ENCODE measurements around the gene RNF224. TPM values are rescaled to one million over a fixed set of nuclear protein-coding genes. Genes with fewer than 3 reads are reported as not detected.

RNF224 gene
- total and polyA plus RNA-seq, 2 of the 13 experiments (the other 11 are each of a cell fraction or from before 2014, with no cell fraction given) = 0.09 TPM; not detected in 1

GRCh38 chr9:137276473-137277328, 49.4 kb downstream of the RNF224 start (continued):
- TF ChIP-seq, protein P1, sequence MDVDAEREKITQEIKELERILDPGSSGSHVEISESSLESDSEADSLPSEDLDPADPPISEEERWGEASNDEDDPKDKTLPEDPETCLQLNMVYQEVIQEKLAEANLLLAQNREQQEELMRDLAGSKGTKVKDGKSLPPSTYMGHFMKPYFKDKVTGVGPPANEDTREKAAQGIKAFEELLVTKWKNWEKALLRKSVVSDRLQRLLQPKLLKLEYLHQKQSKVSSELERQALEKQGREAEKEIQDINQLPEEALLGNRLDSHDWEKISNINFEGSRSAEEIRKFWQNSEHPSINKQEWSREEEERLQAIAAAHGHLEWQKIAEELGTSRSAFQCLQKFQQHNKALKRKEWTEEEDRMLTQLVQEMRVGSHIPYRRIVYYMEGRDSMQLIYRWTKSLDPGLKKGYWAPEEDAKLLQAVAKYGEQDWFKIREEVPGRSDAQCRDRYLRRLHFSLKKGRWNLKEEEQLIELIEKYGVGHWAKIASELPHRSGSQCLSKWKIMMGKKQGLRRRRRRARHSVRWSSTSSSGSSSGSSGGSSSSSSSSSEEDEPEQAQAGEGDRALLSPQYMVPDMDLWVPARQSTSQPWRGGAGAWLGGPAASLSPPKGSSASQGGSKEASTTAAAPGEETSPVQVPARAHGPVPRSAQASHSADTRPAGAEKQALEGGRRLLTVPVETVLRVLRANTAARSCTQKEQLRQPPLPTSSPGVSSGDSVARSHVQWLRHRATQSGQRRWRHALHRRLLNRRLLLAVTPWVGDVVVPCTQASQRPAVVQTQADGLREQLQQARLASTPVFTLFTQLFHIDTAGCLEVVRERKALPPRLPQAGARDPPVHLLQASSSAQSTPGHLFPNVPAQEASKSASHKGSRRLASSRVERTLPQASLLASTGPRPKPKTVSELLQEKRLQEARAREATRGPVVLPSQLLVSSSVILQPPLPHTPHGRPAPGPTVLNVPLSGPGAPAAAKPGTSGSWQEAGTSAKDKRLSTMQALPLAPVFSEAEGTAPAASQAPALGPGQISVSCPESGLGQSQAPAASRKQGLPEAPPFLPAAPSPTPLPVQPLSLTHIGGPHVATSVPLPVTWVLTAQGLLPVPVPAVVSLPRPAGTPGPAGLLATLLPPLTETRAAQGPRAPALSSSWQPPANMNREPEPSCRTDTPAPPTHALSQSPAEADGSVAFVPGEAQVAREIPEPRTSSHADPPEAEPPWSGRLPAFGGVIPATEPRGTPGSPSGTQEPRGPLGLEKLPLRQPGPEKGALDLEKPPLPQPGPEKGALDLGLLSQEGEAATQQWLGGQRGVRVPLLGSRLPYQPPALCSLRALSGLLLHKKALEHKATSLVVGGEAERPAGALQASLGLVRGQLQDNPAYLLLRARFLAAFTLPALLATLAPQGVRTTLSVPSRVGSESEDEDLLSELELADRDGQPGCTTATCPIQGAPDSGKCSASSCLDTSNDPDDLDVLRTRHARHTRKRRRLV (CRISPR knock-in tag; IDR thresholded peaks at IDR 0.05) = peak; percentile 35; the same call in 1 of the 2 replicates
- TF ChIP-seq ZNF256 (CRISPR knock-in tag; conservative IDR thresholded peaks at IDR 0.05) (no peak), ZNF615 (CRISPR knock-in tag; IDR thresholded peaks at IDR 0.05; ENCODE audit: borderline replicate concordance) (peak; percentile 64; the same call in 1 of the 2 replicates), HOXA3 (CRISPR knock-in tag; IDR thresholded peaks at IDR 0.05) (0 out of 2 replicates have a peak, but pooled peaks have one; percentile 3), MLLT10 (CRISPR knock-in tag; IDR thresholded peaks at IDR 0.05) (no peak), MEIS1 (CRISPR knock-in tag; IDR thresholded peaks at IDR 0.05; ENCODE audit: borderline replicate concordance) (no peak), RAD51 (IDR thresholded peaks at IDR 0.05; ENCODE audit: borderline replicate concordance) (no peak), ZNF775 (CRISPR knock-in tag; IDR thresholded peaks at IDR 0.05; ENCODE audit: borderline replicate concordance) (no peak), HMGA1 (CRISPR knock-in tag; conservative IDR thresholded peaks at IDR 0.05) (no peak), PHF20 (CRISPR knock-in tag; IDR thresholded peaks at IDR 0.05) (no peak), ZBTB7B (CRISPR knock-in tag; IDR thresholded peaks at IDR 0.05) (peak; percentile 13), TCF12 (IDR thresholded peaks at IDR 0.05) (no peak), TCF12 (CRISPR knock-in tag; IDR thresholded peaks at IDR 0.05) (0 out of 2 replicates have a peak, but pooled peaks have one; percentile 36), DR1 (CRISPR knock-in tag; IDR thresholded peaks at IDR 0.05) (0 out of 2 replicates have a peak, but pooled peaks have one; percentile 43), SP5 (CRISPR knock-in tag; IDR thresholded peaks at IDR 0.05; ENCODE audit: borderline replicate concordance, low read depth) (peak; percentile 33), ZNF501 (CRISPR knock-in tag; IDR thresholded peaks at IDR 0.05) (no peak; the same call in none of the 2 replicates), ZGPAT (CRISPR knock-in tag; IDR thresholded peaks at IDR 0.05) (no peak; the same call in 1 of the 2 replicates), GATAD2A (CRISPR knock-in tag; IDR thresholded peaks at IDR 0.05) (no peak), ZNF768 (CRISPR knock-in tag; IDR thresholded peaks at IDR 0.05) (no peak)
- TF ChIP-seq, protein P2, sequence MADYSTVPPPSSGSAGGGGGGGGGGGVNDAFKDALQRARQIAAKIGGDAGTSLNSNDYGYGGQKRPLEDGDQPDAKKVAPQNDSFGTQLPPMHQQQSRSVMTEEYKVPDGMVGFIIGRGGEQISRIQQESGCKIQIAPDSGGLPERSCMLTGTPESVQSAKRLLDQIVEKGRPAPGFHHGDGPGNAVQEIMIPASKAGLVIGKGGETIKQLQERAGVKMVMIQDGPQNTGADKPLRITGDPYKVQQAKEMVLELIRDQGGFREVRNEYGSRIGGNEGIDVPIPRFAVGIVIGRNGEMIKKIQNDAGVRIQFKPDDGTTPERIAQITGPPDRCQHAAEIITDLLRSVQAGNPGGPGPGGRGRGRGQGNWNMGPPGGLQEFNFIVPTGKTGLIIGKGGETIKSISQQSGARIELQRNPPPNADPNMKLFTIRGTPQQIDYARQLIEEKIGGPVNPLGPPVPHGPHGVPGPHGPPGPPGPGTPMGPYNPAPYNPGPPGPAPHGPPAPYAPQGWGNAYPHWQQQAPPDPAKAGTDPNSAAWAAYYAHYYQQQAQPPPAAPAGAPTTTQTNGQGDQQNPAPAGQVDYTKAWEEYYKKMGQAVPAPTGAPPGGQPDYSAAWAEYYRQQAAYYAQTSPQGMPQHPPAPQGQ (CRISPR knock-in tag; IDR thresholded peaks at IDR 0.05; ENCODE audit: borderline replicate concordance) = no peak
- TF ChIP-seq, protein P3, sequence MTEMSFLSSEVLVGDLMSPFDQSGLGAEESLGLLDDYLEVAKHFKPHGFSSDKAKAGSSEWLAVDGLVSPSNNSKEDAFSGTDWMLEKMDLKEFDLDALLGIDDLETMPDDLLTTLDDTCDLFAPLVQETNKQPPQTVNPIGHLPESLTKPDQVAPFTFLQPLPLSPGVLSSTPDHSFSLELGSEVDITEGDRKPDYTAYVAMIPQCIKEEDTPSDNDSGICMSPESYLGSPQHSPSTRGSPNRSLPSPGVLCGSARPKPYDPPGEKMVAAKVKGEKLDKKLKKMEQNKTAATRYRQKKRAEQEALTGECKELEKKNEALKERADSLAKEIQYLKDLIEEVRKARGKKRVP (CRISPR knock-in tag; IDR thresholded peaks at IDR 0.05) = no peak
